B cell (primary cell): ENCODE data around the gene MDP1.

Source experiments
- EZH2 ChIP-seq: IDR thresholded peaks from 2 replicates; pipeline ENCODE4 v1.6.1; 2012; ENCODE audit warnings: borderline replicate concordance, low read depth, mild to moderate bottlenecking, moderate library complexity, low read length; ENCODE audit not compliant: insufficient read depth, poor library complexity, severe bottlenecking
- TF ChIP-seq, protein P1 (sequence below): fragments of 200-600 bp; IDR thresholded peaks from one replicate; pipeline ENCODE4 v1.8.0; 2022; ENCODE audit warnings: antibody characterized with exemption, mild to moderate bottlenecking

DNA sequence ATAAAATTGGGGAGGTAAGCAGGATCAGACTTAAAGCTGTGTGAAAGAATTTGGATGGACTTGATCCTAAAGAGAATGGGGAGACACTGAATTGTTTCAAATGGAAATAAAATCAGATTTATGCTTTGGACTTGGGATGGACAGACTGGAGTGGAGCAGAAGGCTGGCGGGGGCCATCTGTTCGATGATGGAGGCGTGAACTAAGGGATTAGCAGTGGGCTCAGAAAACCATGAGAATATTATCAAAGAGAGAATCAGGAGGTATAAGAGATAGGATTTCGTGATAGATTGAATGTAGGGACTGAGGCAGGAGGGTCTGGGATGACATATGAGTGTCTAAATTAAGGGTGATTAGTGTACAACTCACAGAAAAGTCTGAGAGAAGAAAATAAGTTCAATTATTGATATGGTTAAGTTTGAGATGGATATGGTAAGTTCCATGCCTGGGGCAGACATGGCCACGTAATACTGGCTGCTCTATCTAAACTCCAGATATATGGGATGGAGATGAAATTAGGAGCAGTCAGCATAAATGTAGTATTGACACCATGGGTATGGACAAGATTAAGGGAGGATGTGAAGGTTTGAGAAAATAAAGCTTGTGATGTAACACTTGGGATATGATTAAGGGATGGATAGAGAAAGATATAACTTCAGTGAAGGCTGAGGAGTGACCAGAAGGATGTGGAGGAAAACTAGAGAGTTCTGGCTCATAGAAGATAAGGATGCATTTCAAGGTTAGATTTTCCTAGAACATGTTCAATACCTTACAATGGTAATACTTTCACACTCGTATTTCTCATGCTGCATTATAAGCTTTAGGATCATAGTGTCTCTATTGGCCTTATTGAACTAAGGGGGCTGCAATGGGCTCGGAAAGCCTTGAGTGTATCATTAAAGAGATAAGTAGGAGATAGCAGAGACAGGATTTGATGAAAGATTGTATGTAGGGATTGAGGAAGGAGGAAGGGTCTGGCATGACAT is 11.4 kb downstream of the MDP1 start:
- TF ChIP-seq, protein P1, sequence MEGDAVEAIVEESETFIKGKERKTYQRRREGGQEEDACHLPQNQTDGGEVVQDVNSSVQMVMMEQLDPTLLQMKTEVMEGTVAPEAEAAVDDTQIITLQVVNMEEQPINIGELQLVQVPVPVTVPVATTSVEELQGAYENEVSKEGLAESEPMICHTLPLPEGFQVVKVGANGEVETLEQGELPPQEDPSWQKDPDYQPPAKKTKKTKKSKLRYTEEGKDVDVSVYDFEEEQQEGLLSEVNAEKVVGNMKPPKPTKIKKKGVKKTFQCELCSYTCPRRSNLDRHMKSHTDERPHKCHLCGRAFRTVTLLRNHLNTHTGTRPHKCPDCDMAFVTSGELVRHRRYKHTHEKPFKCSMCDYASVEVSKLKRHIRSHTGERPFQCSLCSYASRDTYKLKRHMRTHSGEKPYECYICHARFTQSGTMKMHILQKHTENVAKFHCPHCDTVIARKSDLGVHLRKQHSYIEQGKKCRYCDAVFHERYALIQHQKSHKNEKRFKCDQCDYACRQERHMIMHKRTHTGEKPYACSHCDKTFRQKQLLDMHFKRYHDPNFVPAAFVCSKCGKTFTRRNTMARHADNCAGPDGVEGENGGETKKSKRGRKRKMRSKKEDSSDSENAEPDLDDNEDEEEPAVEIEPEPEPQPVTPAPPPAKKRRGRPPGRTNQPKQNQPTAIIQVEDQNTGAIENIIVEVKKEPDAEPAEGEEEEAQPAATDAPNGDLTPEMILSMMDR: no peak
- TF ChIP-seq EZH2: no peak
